Embryonic facial prominence (tissue), 1 donor: Measurements from ENCODE around the gene TRIM10.

Source experiments
- DNase-seq: peaks from one replicate; pipeline ENCODE4 v3.0.0-alpha.2; 2016; ENCODE audit errors: extremely low spot score

TRIM10 gene

GRCh38 chr6:30160785-30161531 is at the start of gene TRIM10:
TSS of gene TRIM10 (minus strand) at chr6:30161211. CDS start at chr6:30160858, 353 bp downstream.
- DNase-seq: no peak

DNA sequence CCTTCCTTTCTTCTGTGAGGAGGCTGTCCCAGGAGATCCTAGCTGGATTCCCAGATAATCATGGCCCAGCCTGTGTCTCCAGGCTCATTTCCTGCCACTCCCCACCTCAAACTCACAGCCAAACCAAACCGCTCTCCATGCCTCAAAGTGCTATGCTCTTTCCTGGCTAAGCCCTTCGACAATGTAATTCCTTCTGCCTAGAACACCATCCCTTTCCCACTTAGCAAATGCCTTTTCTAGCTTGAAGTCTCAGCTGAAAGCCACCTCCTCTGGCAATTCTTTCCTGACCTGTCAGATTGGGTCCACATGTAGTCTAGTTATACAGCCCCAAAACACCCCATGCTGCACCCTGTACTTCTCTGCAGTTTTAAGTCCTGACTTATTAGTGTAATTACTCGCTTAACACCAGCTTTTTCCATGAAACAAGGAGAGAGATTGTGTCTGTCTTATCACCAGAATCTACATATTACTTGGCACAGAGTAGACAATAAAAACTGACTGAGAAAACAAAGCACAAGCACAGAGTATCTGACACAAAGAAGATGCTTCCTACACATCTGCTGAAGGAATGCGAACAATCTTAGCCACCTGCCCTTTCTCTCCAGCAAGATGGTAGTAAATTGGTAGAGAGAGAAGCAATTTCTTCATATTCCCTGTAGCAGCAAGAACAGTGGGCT is 46.7 kb upstream of the TRIM10 start:
- no peak for DNase-seq

- DNase-seq: no peak
Observed at GRCh38 chr6:30206799-30207618, 46.0 kb upstream of the TRIM10 start.

GRCh38 chr6:30206152-30206551 is 45.1 kb upstream of the TRIM10 start:
- DNase-seq: no peak

DNA sequence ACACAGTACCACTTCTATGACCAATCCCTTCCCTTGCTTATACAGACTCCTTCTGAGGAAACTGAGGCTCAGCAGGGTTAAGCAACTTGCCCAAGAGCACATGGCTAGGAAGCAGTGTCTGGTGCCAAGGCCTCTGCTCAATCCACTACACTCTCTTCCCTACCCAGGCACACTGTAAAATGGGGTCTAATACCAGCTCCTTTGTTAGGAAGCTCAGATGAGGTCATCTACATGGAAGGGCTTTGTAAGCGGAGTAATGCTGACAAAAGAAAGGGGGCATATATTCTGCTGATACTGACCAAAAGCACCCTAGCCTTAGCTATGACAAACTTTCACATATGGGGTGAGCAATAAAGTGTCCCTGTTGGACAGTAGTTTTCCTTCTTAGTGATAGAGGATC is 43.1 kb upstream of the TRIM10 start:
- DNase-seq: no peak

- no peak for DNase-seq
Observed at GRCh38 chr6:30202366-30202765, 41.4 kb upstream of the TRIM10 start.

DNA sequence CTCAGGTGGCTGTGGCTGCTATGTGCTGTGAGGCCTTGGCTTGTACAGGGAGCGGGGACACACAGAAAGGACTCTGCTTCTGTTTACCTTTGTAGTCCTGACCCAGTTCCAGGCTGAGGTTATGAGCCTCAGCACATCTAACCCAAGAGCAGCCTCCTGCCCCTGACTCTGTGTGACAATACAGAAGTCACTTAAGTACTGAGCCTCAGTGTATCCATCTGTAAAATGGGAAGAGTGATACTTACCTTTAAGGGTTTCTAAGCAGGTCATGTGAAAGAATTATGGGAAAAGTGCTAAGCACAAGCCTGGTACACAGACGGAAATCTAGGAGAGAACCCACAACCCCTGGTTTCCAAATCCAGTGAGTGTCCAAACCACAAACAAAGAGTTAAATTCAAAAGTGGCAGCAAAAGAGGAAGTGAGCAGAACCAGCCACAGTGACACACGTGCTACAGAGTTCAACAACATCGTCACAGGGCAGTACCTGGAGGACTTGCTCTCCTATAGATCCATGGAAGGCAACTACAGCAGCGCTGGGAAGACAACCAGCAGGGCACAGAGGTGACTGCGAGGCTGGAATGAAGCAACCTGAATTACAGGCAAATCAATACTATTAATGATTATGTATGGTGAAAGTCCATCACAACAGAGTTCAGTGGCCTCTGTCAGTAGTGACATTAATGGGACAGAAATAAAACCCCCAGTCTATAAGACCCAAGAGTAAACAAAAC is 39.7 kb upstream of the TRIM10 start:
- DNase-seq: no peak

DNA sequence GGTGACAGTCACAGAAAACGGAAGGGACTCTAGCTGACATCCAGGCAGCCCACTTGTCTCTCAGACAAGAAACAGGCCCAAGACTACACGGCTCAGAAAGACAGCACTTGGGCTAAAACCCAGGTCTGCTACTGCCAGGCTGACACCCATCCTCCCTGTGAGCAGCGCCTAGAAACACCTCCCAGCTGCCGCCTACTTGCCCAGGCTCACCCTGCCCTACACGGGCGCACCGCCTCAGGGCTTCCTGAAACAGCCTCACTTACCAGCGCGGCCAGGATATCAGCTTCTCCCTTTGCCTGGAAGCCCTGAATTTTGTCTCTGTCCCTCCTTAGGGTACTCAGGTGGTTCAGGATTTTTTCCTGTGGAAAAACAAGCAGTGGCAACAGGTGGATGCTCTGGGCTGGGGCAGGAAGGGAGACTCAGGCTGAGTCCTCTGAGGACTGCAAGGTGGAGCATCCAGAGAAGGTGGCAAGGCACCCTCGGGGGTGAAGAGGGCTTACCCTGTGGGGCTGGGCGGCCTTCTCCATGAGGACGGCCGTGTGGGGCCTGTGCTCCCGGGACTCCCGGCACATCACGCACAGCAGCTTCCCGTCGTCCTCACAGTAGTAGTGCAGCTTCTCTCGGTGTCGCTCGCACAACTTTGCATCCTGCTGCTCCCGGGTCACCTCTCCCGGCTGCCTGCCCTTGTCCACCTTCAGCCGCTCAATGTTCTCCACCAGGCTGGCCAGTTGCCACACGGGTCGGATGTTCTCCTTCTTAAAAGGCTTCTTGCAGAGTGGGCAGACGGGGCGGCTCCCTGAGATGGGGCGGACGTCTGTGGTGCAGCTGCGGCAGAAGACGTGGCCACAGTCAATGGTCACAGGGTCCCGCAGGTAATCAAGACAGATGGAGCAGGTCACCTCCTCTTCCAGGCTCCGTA is 37.4 kb upstream of the TRIM10 start:
- DNase-seq: no peak

DNA sequence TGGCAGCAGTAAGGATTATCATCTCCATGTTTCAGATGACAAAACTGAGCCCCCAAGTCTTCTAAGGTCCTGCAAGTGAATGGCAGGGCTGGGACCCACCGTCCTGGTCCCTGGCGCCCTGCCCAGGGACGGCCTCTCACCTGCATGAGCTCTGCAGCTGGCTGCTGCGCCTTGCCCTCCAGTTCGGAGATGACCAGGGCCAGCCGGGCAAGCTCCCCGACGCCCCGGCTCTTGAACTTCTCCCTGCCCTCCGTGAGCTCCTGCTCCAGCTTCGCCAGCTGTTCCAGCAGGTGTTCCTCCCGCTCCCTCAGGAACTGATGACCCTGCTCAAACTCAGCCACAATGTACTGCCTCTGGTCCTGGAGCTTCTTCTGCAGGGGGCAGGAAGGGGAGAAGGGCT is 35.4 kb upstream of the TRIM10 start:
- no peak for DNase-seq

- no peak for DNase-seq
Observed at GRCh38 chr6:30195951-30196350, 34.9 kb upstream of the TRIM10 start.

- DNase-seq: no peak
Observed at GRCh38 chr6:30194797-30195690, 34.0 kb upstream of the TRIM10 start.

GRCh38 chr6:30192076-30192475 is 31.1 kb upstream of the TRIM10 start:
- no peak for DNase-seq

GRCh38 chr6:30188541-30188940 is 27.5 kb upstream of the TRIM10 start:
- no peak for DNase-seq

- no peak for DNase-seq
Observed at GRCh38 chr6:30185846-30186484, 25.0 kb upstream of the TRIM10 start.

GRCh38 chr6:30184417-30185031 is 23.5 kb upstream of the TRIM10 start:
- DNase-seq: no peak

GRCh38 chr6:30180145-30180544 is 19.1 kb upstream of the TRIM10 start:
- DNase-seq: no peak

GRCh38 chr6:30178837-30179236 is 17.8 kb upstream of the TRIM10 start:
- no peak for DNase-seq

DNA sequence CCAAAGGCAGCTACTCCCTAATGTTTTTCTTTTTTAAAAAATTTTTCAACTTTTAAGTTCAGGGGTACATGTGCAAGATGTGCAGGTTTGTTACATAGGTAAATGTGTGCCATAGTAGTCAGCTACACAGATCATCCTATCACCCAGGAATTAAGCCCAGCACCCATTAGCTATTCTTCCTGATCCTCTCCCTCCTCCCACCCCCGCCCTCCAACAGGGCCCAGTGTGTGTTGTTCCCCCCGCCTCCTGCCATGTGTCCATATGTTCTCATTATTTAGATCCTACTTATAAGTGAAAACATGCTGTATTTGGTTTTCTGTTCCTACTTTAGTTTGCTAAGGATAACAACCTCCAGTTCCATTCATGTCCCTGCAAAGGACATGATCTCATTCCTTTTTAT is 14.8 kb upstream of the TRIM10 start:
- no peak for DNase-seq

DNA sequence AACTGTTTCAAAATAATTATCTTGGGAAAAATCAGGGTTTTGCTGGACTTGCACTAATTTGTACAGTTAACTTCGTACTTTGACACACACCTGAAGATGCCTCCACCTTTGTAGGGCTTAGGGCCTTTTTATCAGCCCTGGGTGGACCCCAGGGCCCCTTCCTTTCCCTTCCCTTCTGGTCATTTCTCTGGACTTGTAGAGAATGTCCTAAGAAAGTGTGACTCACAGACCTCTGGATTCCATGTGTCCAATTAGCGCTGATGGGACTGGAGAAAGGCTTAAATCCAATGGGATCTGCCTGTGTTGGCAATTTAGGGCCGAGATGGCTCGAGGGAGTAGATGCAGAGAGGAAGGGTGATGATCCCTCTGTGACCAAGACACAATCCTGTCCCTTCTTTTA is 11.7 kb upstream of the TRIM10 start:
- no peak for DNase-seq
